Cardiac muscle cell (in vitro differentiated cells and primary cell): ENCODE data around the gene XRCC1. TPM values are rescaled to one million over a fixed set of nuclear protein-coding genes. Genes with fewer than 3 reads are reported as not detected.

ENCODE experiments used
- DNase-seq, 2 donors: peaks; one replicate each; pipeline versions ENCODE4 v3.0.0 to v3.0.0-alpha.2; 2010 to 2017; ENCODE audit warnings: low read depth in 1 of 2, low spot score in 1 of 2
- H3K27ac ChIP-seq: fragments of 200-600 bp; sonication (generic); 2 replicates; pipeline ENCODE4 v1.5.1; 2016
- H3K27me3 ChIP-seq: fragments of 200-600 bp; sonication (generic); 2 replicates; pipeline ENCODE4 v1.6.0; 2016; ENCODE audit warnings: control low read depth
- H3K36me3 ChIP-seq: fragments of 200-600 bp; sonication (generic); 2 replicates; pipeline ENCODE4 v1.5.1; 2016; ENCODE audit warnings: control low read depth
- H3K4me1 ChIP-seq: fragments of 200-600 bp; sonication (generic); 2 replicates; pipeline ENCODE4 v1.8.1; 2017; ENCODE audit warnings: low read depth, mild to moderate bottlenecking, mixed run types
- H3K4me3 ChIP-seq: fragments of 200-600 bp; sonication (generic); 2 replicates; pipeline ENCODE4 v1.5.1; 2016; ENCODE audit warnings: mild to moderate bottlenecking
- H3K9me3 ChIP-seq: fragments of 200-600 bp; sonication (generic); 2 replicates; pipeline ENCODE4 v1.5.1; 2017; ENCODE audit warnings: low read depth, mild to moderate bottlenecking, control low read depth
- polyA plus RNA-seq: library from polyadenylated mRNA; unstranded; fragments of >200 nt; fragmentation: Nextera tagmentation; extraction: Ambion mirVana; gene quantifications from 2 replicates; pipeline ENCODE4 v1.2.1, GENCODE V29; 2016
- total RNA-seq: library from RNA; depleted of rRNA; stranded (reverse); fragments of >200 nt; gene quantifications from 2 replicates; pipeline ENCODE4 v1.2.3, GENCODE V29; 2016
- TF ChIP-seq, protein P1 (sequence below): IDR thresholded peaks from 2 replicates; pipeline ENCODE4 v1.5.1; 2012; ENCODE audit warnings: low read depth, mild to moderate bottlenecking, low read length

The XRCC1 gene
- total and polyA plus RNA-seq, 2 experiments from 2014 or later: 52.0 to 82.5 TPM

DNA sequence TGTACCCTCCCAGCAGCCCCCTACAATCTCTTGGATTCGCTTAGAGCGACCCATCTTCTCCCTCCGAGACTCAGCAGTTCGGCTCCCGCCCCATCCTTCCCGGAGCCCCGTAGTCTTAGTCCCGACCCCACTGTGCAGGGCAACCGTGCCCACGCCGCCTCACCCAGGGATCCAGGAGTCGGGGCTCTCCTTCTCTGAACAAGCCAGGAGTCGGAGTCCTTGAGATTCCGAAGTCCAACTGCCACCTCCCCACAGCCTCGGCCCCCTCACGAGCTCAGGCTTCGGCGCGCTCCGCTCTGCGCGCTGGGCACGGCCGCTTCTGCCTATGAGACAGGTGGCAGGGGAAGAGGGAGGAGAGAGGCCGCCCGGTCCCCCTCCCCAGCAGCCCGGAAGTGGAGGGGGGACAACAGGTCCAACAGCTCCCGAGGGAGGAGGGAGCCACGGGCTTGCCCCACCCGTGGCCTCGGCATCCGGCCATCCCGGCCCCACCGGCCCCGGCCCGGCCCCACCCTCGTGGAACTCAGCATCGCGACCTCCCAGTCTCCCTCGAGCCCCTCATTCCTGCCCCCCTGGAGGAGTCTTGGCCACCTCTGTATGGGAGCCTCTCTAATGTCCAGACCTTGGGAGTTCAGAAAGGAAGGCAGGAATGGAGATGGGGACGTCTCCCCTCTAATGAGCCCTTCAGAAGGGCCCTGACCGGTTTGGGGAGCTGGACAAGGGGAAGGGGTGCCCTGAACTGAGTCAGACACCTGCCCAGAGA is 70.7 kb downstream of the XRCC1 start, which contains the start of gene PHLDB3:
Gene PHLDB3, minus strand, starts transcription at position 321 of the 760 bp plus-strand sequence. CDS start 628 bp downstream, outside the sequence.
- H3K9me3 ChIP-seq: no peaks in the 10 kb centered on the region
- H3K4me3 ChIP-seq: peak within 1 kb of the TSS; percentile 53
- peak; percentile 26 to 48 for DNase-seq
- H3K27ac ChIP-seq: peak within 1 kb of the TSS; percentile 74
- TF ChIP-seq, protein P1, sequence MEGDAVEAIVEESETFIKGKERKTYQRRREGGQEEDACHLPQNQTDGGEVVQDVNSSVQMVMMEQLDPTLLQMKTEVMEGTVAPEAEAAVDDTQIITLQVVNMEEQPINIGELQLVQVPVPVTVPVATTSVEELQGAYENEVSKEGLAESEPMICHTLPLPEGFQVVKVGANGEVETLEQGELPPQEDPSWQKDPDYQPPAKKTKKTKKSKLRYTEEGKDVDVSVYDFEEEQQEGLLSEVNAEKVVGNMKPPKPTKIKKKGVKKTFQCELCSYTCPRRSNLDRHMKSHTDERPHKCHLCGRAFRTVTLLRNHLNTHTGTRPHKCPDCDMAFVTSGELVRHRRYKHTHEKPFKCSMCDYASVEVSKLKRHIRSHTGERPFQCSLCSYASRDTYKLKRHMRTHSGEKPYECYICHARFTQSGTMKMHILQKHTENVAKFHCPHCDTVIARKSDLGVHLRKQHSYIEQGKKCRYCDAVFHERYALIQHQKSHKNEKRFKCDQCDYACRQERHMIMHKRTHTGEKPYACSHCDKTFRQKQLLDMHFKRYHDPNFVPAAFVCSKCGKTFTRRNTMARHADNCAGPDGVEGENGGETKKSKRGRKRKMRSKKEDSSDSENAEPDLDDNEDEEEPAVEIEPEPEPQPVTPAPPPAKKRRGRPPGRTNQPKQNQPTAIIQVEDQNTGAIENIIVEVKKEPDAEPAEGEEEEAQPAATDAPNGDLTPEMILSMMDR: no peak
- H3K4me1 ChIP-seq: no peaks in the 10 kb centered on the region
- H3K36me3 ChIP-seq: no peaks in the 10 kb centered on the region
- H3K27me3 ChIP-seq: no peaks in the 10 kb centered on the region

DNA sequence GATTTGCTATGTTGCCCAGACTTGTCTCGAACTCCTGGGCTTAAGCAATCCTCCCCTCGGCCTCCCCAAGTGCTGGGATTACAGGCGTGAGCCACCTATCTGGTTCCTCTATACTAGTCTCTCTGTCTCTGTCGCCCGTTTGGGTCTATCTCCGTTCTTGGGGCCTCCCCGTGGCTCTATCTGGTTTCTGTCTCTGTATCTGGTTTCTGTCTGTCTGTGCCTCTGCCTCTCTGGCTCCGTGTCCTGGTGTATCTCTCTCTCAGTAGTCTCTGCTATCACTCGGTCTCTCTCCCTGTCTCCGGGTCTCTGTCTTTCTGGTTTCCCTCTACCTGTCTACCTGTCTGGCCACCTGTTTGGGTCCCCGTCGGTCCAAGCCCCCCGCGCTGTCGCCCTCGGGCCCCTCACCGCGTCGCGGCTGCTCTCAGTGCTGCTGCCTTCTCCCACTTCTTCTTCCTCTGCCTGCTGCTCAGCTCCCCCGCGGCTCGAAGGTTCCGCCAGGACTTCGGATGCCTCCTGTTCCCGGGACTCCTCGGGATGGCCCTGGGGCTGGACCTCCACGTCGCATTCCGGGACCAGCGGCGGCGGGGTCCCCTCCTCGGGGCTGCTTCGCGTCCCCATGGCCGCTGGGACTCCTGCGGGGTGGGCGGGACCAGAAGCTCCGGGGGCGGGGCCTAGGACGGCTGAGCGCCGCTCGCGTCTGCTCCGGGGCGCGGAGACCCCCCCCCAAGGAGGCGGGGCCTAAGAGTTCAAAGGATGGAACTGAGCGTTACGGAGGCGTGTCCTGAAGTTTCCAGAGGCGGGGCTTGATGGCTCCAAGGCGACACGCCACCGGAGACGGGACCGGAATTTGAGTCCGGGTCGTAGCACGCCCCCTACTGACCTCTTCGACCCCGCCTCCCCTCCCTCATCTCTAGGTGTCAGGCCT is 71.6 kb downstream of the XRCC1 start:
- no peaks in the 10 kb centered on the region for H3K27me3 ChIP-seq
- H3K9me3 ChIP-seq: no peaks in the 10 kb centered on the region
- TF ChIP-seq, protein P1: no peak
- DNase-seq: peak; percentile 89 to 98
- H3K27ac ChIP-seq: peak overlapping the region; percentile 74
- peak overlapping the region; percentile 53 for H3K4me3 ChIP-seq
- no peaks in the 10 kb centered on the region for H3K36me3 ChIP-seq
- H3K4me1 ChIP-seq: no peaks in the 10 kb centered on the region

DNA sequence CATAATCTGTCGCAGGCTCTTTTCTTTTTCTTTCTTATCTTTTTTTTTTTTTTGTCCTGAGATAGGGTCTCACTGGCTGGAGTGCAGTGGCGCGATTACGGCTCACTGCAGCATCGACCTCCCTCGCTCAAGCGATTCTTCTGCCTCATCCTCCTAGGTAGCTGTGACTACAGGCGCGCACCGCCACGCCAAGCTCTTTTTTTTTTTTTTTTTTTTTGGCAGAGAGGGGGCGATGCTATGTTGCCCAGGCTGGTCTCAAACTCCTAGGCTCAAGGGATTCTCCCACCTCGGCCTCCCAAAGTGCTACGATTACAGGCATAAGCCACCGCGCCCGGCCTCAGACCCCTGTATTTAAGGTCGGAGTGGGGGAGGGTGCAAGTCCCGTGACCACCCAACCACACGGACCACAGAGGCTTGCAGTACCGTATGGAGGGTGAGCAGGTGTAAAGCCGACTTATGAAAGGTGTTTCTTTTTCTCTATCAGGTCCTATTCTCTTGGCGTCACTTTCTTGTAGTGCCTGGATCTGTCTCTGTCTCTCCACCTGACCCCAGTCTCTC is 72.8 kb downstream of the XRCC1 start:
- Histone ChIP-seq H3K9me3 (no peaks in the 10 kb centered on the region), H3K36me3 (no peaks in the 10 kb centered on the region), H3K27ac (no peak overlapping the region), H3K4me3 (no peak overlapping the region), H3K4me1 (no peaks in the 10 kb centered on the region), H3K27me3 (no peaks in the 10 kb centered on the region)
- no peak for DNase-seq
- TF ChIP-seq, protein P1: no peak

DNA sequence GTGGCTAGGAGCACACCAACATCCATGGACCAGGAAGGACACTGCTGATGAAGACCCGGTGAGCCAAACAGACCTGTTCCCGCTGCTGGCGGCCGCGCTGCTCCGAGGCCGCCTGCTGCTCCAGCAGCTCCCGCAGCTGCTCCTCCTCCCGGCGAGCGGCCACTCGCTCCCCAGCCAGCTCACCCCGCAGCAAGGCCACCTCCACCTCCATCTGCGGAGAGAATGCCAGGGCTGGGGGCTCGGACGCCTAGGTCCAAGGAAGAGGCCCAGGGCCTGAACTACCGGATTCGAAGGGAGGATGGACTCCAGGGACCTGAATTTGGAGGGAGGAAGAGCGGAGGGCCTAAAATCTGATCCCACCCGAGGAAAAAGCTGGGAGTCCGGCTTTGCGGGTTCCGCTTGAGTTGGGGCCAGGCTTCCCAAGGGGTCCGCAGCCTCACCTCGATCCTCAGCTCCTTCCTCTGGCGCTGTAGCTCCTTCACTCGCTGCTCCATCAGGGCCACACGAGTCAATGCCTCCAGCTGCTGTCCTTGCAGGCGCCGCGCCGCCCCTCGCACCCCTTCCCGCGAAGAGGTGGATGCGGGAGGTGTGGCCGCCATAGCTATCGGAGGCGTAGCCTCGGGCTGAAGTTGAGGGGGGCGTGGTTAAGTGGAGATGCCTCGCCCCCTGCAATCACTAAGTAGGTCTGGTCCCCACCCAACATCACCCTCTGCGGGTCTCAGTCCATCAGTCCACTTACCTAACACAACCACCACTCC is 73.5 kb downstream of the XRCC1 start:
- no peaks in the 10 kb centered on the region for H3K4me1 ChIP-seq
- TF ChIP-seq, protein P1: no peak
- no peak overlapping the region for H3K4me3 ChIP-seq
- H3K27ac ChIP-seq: no peak overlapping the region
- no peaks in the 10 kb centered on the region for H3K36me3 ChIP-seq
- H3K27me3 ChIP-seq: no peaks in the 10 kb centered on the region
- H3K9me3 ChIP-seq: no peaks in the 10 kb centered on the region
- DNase-seq: no peak

DNA sequence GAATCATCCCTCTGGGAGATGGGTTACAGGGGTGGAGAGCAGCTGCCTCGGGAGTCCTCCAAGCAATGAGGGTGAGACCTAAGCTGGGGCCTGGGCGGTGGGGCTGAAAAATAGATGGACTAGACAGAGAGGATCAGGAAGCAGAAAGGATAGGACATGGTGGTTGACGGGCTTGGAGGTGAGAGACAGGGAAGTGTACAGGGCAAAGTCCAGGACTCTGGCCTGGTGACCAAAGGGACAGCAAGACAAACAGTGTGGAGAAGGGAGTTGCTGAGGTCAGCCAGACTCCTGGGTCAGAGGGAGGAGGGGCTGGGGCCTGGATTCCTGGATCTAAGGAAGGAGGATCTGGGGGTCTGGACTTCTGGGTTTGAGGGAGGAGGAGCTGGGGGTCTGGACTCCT is 76.3 kb downstream of the XRCC1 start:
- Histone ChIP-seq H3K27ac (no peak overlapping the region), H3K4me1 (no peaks in the 10 kb centered on the region), H3K4me3 (no peak overlapping the region), H3K27me3 (no peaks in the 10 kb centered on the region), H3K36me3 (no peaks in the 10 kb centered on the region), H3K9me3 (no peaks in the 10 kb centered on the region)
- DNase-seq: no peak
- TF ChIP-seq, protein P1: no peak
